KOPT-K1 (cell line): ENCODE measurements around the gene ALOX15B.
"Not testable (repeated sequence)": the region's sequence is repeated elsewhere in the genome, so short reads cannot be mapped to it uniquely, and the experiment has no call there.

Experiments
- H3K27ac ChIP-seq: fragments of 200-600 bp; sonication (generic); 2 replicates; pipeline ENCODE4 v1.5.1; 2016; ENCODE audit warnings: antibody characterized with exemption, mild to moderate bottlenecking, low read depth, low read length; ENCODE audit not compliant: poor library complexity, severe bottlenecking
- H3K36me3 ChIP-seq: fragments of 200-600 bp; sonication (generic); 2 replicates; pipeline ENCODE4 v1.5.1; 2017; ENCODE audit warnings: antibody characterized with exemption, mild to moderate bottlenecking, low read length, moderate library complexity; ENCODE audit not compliant: insufficient read depth
- H3K9me3 ChIP-seq: fragments of 200-600 bp; sonication (generic); 2 replicates; pipeline ENCODE4 v1.5.1; 2017; ENCODE audit warnings: antibody characterized with exemption, low read length, mild to moderate bottlenecking; ENCODE audit not compliant: insufficient read depth, poor library complexity, severe bottlenecking

ALOX15B gene

GRCh38 chr17:8020776-8021564, 17.9 kb upstream of the ALOX15B start:
- H3K36me3 ChIP-seq, result no peaks in the 10 kb centered on the region
- H3K27ac ChIP-seq, result no peak overlapping the region
- no peaks in the 10 kb centered on the region for H3K9me3 ChIP-seq

DNA sequence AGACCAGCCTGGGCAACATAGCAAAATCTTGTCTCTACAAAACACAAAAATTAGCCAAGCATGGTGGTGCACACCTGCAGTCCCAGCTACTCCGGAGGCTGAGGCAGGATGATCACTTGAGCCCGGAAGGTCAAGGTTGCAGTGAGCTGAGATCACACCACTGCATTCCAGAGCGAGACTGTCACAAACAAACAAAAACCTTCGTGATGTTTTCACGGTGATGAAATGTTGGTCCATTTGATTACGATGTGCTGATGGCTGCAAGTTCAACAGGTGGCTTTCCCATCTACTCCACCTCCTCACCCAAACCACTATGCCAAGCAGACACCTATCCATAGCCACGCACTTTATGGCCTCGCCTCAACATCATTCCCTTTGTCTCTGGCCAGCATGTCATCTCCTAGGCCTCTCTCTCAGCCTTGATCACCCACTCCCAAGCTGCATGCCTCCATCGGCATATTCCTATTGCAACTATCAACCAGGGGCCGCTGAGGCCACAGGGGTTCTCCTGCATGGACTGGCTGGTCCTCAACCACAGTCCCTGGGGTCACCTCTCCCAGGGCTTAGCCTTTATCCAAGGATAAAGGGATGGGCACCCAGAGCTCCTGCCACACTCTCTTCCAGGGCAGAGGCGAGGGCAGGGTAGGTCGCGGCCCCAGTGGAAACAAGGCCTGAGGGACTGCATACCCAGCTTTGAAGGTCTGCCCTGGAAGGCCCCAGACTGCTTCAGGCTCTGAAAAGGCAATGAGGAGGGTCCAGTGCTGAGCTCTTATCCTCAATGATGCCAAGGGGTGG, 17.1 kb upstream of the ALOX15B start:
- H3K27ac ChIP-seq, result no peak overlapping the region
- no peaks in the 10 kb centered on the region for H3K9me3 ChIP-seq
- no peaks in the 10 kb centered on the region for H3K36me3 ChIP-seq

- H3K36me3 ChIP-seq, result no peaks in the 10 kb centered on the region
- H3K27ac ChIP-seq, result no peak overlapping the region
- H3K9me3 ChIP-seq, result no peaks in the 10 kb centered on the region
Measured at GRCh38 chr17:8022360-8023003, 16.4 kb upstream of the ALOX15B start.

DNA sequence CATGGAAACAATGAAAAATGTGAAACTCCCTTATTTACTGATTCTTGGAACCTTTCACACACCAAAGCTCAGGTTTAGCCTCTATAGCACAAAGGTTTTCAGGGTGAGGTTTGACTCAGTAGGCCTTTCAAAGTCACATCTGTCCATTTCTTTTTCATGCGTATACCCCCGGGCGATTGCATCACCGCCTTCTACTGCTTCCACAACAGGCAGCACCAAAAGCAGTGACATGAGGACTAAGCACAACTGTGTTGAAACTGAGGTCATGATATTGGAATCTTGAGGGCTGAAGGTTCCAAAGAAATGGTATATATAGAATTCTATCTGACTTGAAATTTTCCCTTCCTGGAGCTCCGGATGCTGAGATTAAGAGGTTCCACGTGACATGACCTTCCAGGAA, 14.7 kb upstream of the ALOX15B start:
- not testable (repeated sequence) for H3K9me3 ChIP-seq, H3K27ac ChIP-seq, H3K36me3 ChIP-seq

DNA sequence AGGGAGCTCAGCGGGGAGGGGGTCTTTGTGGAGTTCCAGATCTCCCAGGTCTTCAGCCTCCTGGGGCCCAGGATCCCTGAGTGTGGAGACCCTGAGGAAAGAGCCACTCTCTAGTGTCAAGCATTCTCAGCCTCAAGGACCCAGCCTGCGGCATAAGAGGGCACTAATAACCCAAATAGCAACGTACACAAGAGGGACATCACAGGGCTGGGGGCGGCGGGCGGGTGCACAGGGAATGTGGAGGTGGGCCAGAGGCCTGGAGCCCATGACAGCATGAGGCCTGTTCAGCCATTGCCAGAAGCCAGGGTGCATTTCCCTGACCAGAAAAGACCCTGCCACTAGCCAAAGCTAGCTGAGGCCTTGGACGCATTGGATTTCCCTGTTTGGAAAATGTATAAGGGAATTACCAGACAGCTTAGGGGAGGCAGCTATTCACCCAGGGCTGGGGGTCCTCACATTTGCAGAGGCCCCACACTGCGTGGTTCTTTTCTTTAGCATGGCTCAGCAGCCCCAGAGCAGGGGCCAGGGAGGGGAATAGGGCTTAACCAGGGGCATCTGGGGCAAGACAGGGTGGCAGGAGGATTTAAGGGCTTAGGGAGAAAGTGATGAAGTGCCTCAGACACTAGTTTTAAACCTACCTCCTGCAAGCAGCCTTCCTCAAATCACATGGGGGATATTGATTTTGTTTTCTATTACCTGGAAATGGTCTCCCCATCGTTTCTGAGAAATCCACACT, 13.5 kb upstream of the ALOX15B start:
- Histone ChIP-seq H3K9me3 (no peaks in the 10 kb centered on the region), H3K36me3 (no peaks in the 10 kb centered on the region), H3K27ac (no peak overlapping the region)

- no peak overlapping the region for H3K27ac ChIP-seq
- H3K9me3 ChIP-seq, result no peaks in the 10 kb centered on the region
- no peaks in the 10 kb centered on the region for H3K36me3 ChIP-seq
Measured at GRCh38 chr17:8029121-8029520, 9.7 kb upstream of the ALOX15B start.

DNA sequence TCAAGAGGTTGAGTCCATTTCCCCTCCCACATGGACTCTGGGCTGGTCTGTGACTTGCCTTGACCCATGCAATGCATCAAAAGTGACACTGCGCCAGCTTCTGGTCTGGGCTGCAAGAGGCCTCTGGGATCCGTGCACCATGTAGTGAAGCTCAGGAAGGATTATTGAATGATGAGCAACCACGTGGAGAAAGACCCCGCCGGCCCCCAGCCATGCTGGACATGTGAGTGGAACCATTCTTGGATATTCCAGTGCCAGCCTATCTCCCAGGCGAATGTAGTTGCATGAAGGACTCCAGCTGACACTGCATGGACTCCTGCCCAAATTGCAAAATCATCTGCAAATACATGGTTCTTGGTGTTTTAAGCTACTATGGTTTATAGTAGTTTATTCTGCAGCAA, 7.6 kb upstream of the ALOX15B start:
- no peaks in the 10 kb centered on the region for H3K9me3 ChIP-seq
- no peaks in the 10 kb centered on the region for H3K36me3 ChIP-seq
- no peak overlapping the region for H3K27ac ChIP-seq

GRCh38 chr17:8031950-8032349, 6.9 kb upstream of the ALOX15B start:
- Histone ChIP-seq H3K9me3 (no peaks in the 10 kb centered on the region), H3K27ac (no peak overlapping the region), H3K36me3 (no peaks in the 10 kb centered on the region)

GRCh38 chr17:8032442-8032841, 6.4 kb upstream of the ALOX15B start:
- no peak overlapping the region for H3K27ac ChIP-seq
- H3K9me3 ChIP-seq, result no peaks in the 10 kb centered on the region
- no peaks in the 10 kb centered on the region for H3K36me3 ChIP-seq

DNA sequence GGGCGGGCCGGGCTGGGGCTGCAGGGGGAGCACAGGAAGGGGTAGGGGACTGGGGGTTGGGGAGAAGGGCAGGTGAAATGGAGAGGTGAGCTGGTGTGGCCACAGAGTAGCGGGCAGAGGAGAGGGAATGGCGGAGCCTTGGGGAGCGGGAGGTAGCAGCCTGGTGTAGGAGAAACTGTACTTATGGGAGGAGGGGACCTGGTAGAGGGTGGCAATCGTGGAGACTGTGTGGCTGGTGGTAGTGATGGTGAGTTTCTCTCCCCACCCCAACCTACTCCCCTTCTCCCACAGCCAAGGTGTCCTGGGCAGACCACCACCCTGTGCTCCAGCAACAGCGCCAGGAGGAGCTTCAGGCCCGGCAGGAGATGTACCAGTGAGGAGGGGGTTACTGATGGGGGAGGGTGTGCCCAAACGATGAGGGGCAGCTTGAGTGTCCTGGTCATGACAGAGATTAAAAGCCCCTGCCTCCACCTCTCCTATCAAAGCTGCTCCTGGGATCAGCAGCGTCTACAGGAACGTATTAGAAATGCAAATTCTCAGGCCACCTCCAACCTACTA, 831 bp downstream of the ALOX15B start:
- Histone ChIP-seq H3K27ac (no peak overlapping the region), H3K36me3 (no peaks in the 10 kb centered on the region), H3K9me3 (no peaks in the 10 kb centered on the region)

DNA sequence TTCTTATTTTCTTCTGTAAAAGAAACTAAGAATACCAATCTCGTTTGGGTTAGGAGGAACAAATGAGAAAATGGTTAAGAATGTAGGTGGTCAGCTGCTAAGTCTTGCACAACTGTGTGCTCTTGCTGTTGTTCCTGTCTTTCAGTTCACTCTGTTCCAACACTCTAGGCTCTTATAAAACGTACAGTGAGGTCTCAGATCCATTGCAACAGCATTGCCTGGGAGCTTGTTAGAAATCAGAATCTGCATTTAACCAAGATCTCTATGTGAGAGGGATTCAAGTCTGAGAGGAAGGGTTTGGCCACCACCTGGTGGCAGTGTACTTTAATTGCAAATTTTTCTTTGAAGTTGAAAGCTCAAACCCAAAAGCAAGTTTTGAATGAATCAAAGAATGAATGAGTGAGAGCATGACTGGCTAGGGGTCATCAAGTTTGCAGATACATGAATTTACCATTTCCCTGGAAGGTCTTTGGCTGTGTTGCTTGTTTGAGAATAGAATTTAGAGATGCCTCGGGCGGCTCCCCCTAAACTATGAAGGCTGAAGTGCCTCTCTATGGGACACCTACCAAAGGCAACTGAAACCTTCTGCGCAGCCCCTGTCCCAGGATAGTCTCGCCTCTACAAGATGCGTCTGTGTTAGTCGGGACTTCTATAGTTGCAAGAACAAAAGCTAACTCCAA, 2.5 kb downstream of the ALOX15B start:
- H3K27ac ChIP-seq, result no peak overlapping the region

GRCh38 chr17:8041979-8042378, 3.1 kb downstream of the ALOX15B start:
- H3K9me3 ChIP-seq, result no peaks in the 10 kb centered on the region
- H3K27ac ChIP-seq, result no peak overlapping the region
- H3K36me3 ChIP-seq, result no peaks in the 10 kb centered on the region

More for the DNA sequence above, 2.5 kb downstream of the ALOX15B start:
- no peaks in the 10 kb centered on the region for H3K9me3 ChIP-seq
- H3K36me3 ChIP-seq, result no peaks in the 10 kb centered on the region

- Histone ChIP-seq H3K27ac (no peak overlapping the region), H3K9me3 (no peaks in the 10 kb centered on the region), H3K36me3 (no peaks in the 10 kb centered on the region)
Measured at GRCh38 chr17:8044819-8045810, 6.3 kb downstream of the ALOX15B start.
